HEK293 (cell line): ENCODE data around the gene CSRNP2.
A peak's percentile ranks its signal among the peaks of the same experiment; 100 is the strongest.
"Not testable (repeated sequence)": the region's sequence is repeated elsewhere in the genome, so short reads cannot be mapped to it uniquely, and the experiment has no call there.

Experiments used
- CTCF ChIA-PET: fragments of 350-600 bp; formaldehyde crosslinking; extraction: SDS; loops from one replicate; lab custom pipeline; 2021; ENCODE audit warnings: antibody characterized with exemption; lab: Yijun Ruan, JAX
- POLR2A ChIA-PET: fragments of 300-600 bp; formaldehyde crosslinking; extraction: SDS; loops from one replicate; lab custom pipeline; 2020; ENCODE audit warnings: antibody characterized with exemption, inconsistent platforms; lab: Yijun Ruan, JAX
- H3K27ac ChIP-seq: fragments of 200-500 bp; sonication (Bioruptor generic); 2 replicates; pipeline ENCODE4 v1.5.1; 2014; ENCODE audit warnings: low read depth, low read length, control low read depth, inconsistent platforms; ENCODE audit errors: extremely low read depth
- H3K36me3 ChIP-seq, 2 experiments: fragments of 200-500 bp in 1 of 2; sonication (Bioruptor generic) in 1 of 2; 1 replicate in 1 of 2; 2 replicates in 1 of 2; pipeline ENCODE4 v1.5.1; 2014 to 2017; ENCODE audit warnings: inconsistent platforms in 2 of 2, low read length in 2 of 2; ENCODE audit not compliant: control insufficient read depth in 2 of 2, insufficient read depth in 1 of 2
- H3K4me1 ChIP-seq: fragments of 200-500 bp; sonication (Bioruptor generic); 2 replicates; pipeline ENCODE4 v1.5.1; 2014; ENCODE audit warnings: mild to moderate bottlenecking, low read length, inconsistent platforms; ENCODE audit not compliant: control insufficient read depth, insufficient read depth
- H3K4me3 ChIP-seq: 2 replicates; pipeline ENCODE4 v1.5.1; 2011; ENCODE audit warnings: low read depth, mild to moderate bottlenecking, control low read depth, low read length, moderate library complexity
- H3K9me3 ChIP-seq: fragments of 200-500 bp; sonication (Bioruptor generic); 2 replicates; pipeline ENCODE4 v1.5.1; 2014; ENCODE audit warnings: low read depth, low read length, inconsistent platforms; ENCODE audit not compliant: control insufficient read depth, insufficient read depth
- EGR2 ChIP-seq: fragments of 450-650 bp; formaldehyde crosslinking; IDR thresholded peaks from 2 replicates; pipeline ENCODE4 v1.5.1; 2016; ENCODE audit warnings: low read depth, missing biosample characterization, missing genetic modification characterization
- GFI1B ChIP-seq: fragments of 450-650 bp; formaldehyde crosslinking; IDR thresholded peaks from 2 replicates; pipeline ENCODE4 v1.5.1; 2016; ENCODE audit warnings: missing biosample characterization, missing genetic modification characterization
- KLF1 ChIP-seq: fragments of 450-650 bp; formaldehyde crosslinking; IDR thresholded peaks from 2 replicates; pipeline ENCODE4 v1.5.1; 2016; ENCODE audit warnings: missing biosample characterization, missing genetic modification characterization
- KLF7 ChIP-seq: fragments of 450-650 bp; formaldehyde crosslinking; IDR thresholded peaks from 2 replicates; pipeline ENCODE4 v1.5.1; 2016; ENCODE audit warnings: missing biosample characterization, missing genetic modification characterization, borderline replicate concordance
- OSR2 ChIP-seq: fragments of 450-650 bp; formaldehyde crosslinking; IDR thresholded peaks from 2 replicates; pipeline ENCODE4 v1.5.1; 2016; ENCODE audit warnings: missing biosample characterization, missing genetic modification characterization
- PRDM6 ChIP-seq: fragments of 450-650 bp; formaldehyde crosslinking; IDR thresholded peaks from 2 replicates; pipeline ENCODE4 v1.5.1; 2017; ENCODE audit warnings: missing biosample characterization, missing genetic modification characterization
- SCRT1 ChIP-seq: fragments of 450-650 bp; formaldehyde crosslinking; IDR thresholded peaks from 2 replicates; pipeline ENCODE4 v1.5.1; 2016; ENCODE audit warnings: missing biosample characterization, missing genetic modification characterization, borderline replicate concordance
- SCRT2 ChIP-seq: fragments of 450-650 bp; formaldehyde crosslinking; IDR thresholded peaks from 2 replicates; pipeline ENCODE4 v1.5.1; 2016; ENCODE audit warnings: missing biosample characterization, missing genetic modification characterization
- SP7 ChIP-seq: fragments of 450-650 bp; formaldehyde crosslinking; IDR thresholded peaks from 2 replicates; pipeline ENCODE4 v1.5.1; 2016; ENCODE audit warnings: missing biosample characterization, missing genetic modification characterization
- YY1 ChIP-seq: fragments of 450-650 bp; formaldehyde crosslinking; IDR thresholded peaks from 2 replicates; pipeline ENCODE4 v1.5.1; 2018; ENCODE audit warnings: missing biosample characterization, missing genetic modification characterization
- ZEB2 ChIP-seq: fragments of 450-650 bp; formaldehyde crosslinking; IDR thresholded peaks from 2 replicates; pipeline ENCODE4 v1.5.1; 2016; ENCODE audit warnings: missing biosample characterization, missing genetic modification characterization
- ZFHX2 ChIP-seq: fragments of 450-650 bp; formaldehyde crosslinking; conservative IDR thresholded peaks from 2 replicates; pipeline ENCODE4 v1.5.1; 2016; ENCODE audit warnings: missing biosample characterization, missing genetic modification characterization
- ZNF211 ChIP-seq: fragments of 450-650 bp; formaldehyde crosslinking; IDR thresholded peaks from 2 replicates; pipeline ENCODE4 v1.5.1; 2016; ENCODE audit warnings: low read depth, missing biosample characterization, missing genetic modification characterization
- ZNF223 ChIP-seq: fragments of 450-650 bp; formaldehyde crosslinking; IDR thresholded peaks from 2 replicates; pipeline ENCODE4 v1.5.1; 2016; ENCODE audit warnings: missing biosample characterization, missing genetic modification characterization
- ZNF292 ChIP-seq: fragments of 450-650 bp; formaldehyde crosslinking; IDR thresholded peaks from 2 replicates; pipeline ENCODE4 v1.5.1; 2016; ENCODE audit warnings: low read depth, missing biosample characterization, missing genetic modification characterization, borderline replicate concordance
- ZNF324 ChIP-seq: fragments of 450-650 bp; formaldehyde crosslinking; IDR thresholded peaks from 2 replicates; pipeline ENCODE4 v1.5.1; 2016; ENCODE audit warnings: missing biosample characterization, missing genetic modification characterization
- ZNF391 ChIP-seq: fragments of 450-650 bp; formaldehyde crosslinking; IDR thresholded peaks from 2 replicates; pipeline ENCODE4 v1.5.1; 2016; ENCODE audit warnings: low read depth, missing biosample characterization, missing genetic modification characterization, borderline replicate concordance
- ZNF548 ChIP-seq: fragments of 450-650 bp; formaldehyde crosslinking; IDR thresholded peaks from 2 replicates; pipeline ENCODE4 v1.5.1; 2016; ENCODE audit warnings: missing biosample characterization, missing genetic modification characterization
- ZNF645 ChIP-seq: fragments of 450-650 bp; formaldehyde crosslinking; IDR thresholded peaks from 2 replicates; pipeline ENCODE4; 2016; ENCODE audit warnings: missing biosample characterization, missing genetic modification characterization
- ZNF664 ChIP-seq: fragments of 450-650 bp; formaldehyde crosslinking; IDR thresholded peaks from 2 replicates; pipeline ENCODE4 v1.5.1; 2016; ENCODE audit warnings: missing biosample characterization, missing genetic modification characterization
- ZNF791 ChIP-seq: fragments of 450-650 bp; formaldehyde crosslinking; IDR thresholded peaks from 2 replicates; pipeline ENCODE4 v1.5.1; 2016; ENCODE audit warnings: missing biosample characterization, missing genetic modification characterization
- ZSCAN23 ChIP-seq: fragments of 450-650 bp; formaldehyde crosslinking; IDR thresholded peaks from 2 replicates; pipeline ENCODE4 v1.5.1; 2016; ENCODE audit warnings: missing biosample characterization, missing genetic modification characterization
- ZSCAN5A ChIP-seq: fragments of 450-650 bp; formaldehyde crosslinking; IDR thresholded peaks from 2 replicates; pipeline ENCODE4 v1.5.1; 2016; ENCODE audit warnings: missing biosample characterization, missing genetic modification characterization

Gene CSRNP2

GRCh38 chr12:51014467-51014866, 68.9 kb downstream of the CSRNP2 start:
- CTCF ChIA-PET: interaction anchor here (1.0 kb wide), 1 partner anchor 327 kb away, joined by 3 read pairs; no protein-coding TSS in a partner anchor

GRCh38 chr12:51013441-51013840, 70.0 kb downstream of the CSRNP2 start:
- ChIA-PET CTCF (interaction anchor here (0.6 kb wide), 1 partner anchor 248 kb away, joined by 3 read pairs; no protein-coding TSS in a partner anchor), POLR2A (interaction anchor here (0.6 to 0.9 kb wide), 2 partner anchors 30 to 70 kb away, joined by 3 read pairs; partner anchors contain the start of gene CSRNP2)
- H3K36me3 ChIP-seq: peaks cover 0 to under 1% of the 10 kb centered on the region in 2 experiments; a peak in 2 of 3 replicates
- H3K9me3 ChIP-seq: no peaks in the 10 kb centered on the region
- no peak for TF ChIP-seq ZNF324
- no peak overlapping the region for H3K27ac ChIP-seq
- H3K4me3 ChIP-seq: no peak overlapping the region
- peaks cover 20% of the 10 kb centered on the region for H3K4me1 ChIP-seq

More at GRCh38 chr12:51014467-51014866, 68.9 kb downstream of the CSRNP2 start:
- POLR2A ChIA-PET, H3K9me3 ChIP-seq, H3K4me3 ChIP-seq, H3K36me3 ChIP-seq, H3K27ac ChIP-seq: not testable (repeated sequence)
- TF ChIP-seq PRDM6 (tag by site-specific recombination) (peak; percentile 57; the same call in 1 of the 2 replicates), SP7 (peak; percentile 69), EGR2 (tag by site-specific recombination) (peak; percentile 94), KLF1 (peak; percentile 81), OSR2 (peak; percentile 77), ZFHX2 (tag by site-specific recombination) (peak; percentile 94)
- peaks cover 17% of the 10 kb centered on the region for H3K4me1 ChIP-seq

- no peak overlapping the region for H3K4me3 ChIP-seq
- peaks cover 20% of the 10 kb centered on the region for H3K4me1 ChIP-seq
- ChIA-PET POLR2A (interaction anchor here (0.6 to 1.2 kb wide), 4 partner anchors 12 to 70 kb away, joined by 3 read pairs; partner anchors contain the start of genes CSRNP2 and SLC11A2), CTCF (interaction anchor here (0.7 to 1.9 kb wide), 3 partner anchors 15 to 549 kb away, joined by 3 to 8 read pairs (median 4); no protein-coding TSS in a partner anchor)
- H3K36me3 ChIP-seq: peaks cover 5 to 7% of the 10 kb centered on the region in 2 experiments; a peak in 2 of 3 replicates
- no peaks in the 10 kb centered on the region for H3K9me3 ChIP-seq
- no peak overlapping the region for H3K27ac ChIP-seq
- TF ChIP-seq ZNF391 (tag by site-specific recombination) (no peak), ZNF645 (tag by site-specific recombination) (no peak), KLF7 (no peak), ZNF791 (tag by site-specific recombination) (no peak), ZSCAN5A (no peak), SCRT2 (tag by site-specific recombination) (no peak), ZNF548 (tag by site-specific recombination) (no peak), ZSCAN23 (tag by site-specific recombination) (no peak), ZNF292 (tag by site-specific recombination) (0 out of 2 replicates have a peak, but pooled peaks have one; percentile 2), YY1 (tag by site-specific recombination) (no peak), ZNF211 (tag by site-specific recombination) (0 out of 2 replicates have a peak, but pooled peaks have one; percentile 43), PRDM6 (tag by site-specific recombination) (peak; percentile 83), ZEB2 (tag by site-specific recombination) (no peak), ZNF223 (no peak), SCRT1 (tag by site-specific recombination) (no peak), GFI1B (peak; percentile 25; the same call in 1 of the 2 replicates), ZNF664 (peak; percentile 83)
Observed at GRCh38 chr12:51012570-51013236, 70.7 kb downstream of the CSRNP2 start.
